Stimulated activated CD8-positive, alpha-beta memory T cell treated with anti-CD3 and anti-CD28 coated beads, Interleukin-7, amount 100 ng/mL, for 24 hours (primary cell): Measurements from ENCODE around the gene ATXN10.

Experiments used
- DNase-seq: peaks from one replicate; pipeline ENCODE4 v3.0.0-alpha.2; 2020; ENCODE audit warnings: low read depth

ATXN10 gene

GRCh38 chr22:45891471-45891995 lies 219.9 kb downstream of the ATXN10 start:
- no peak for DNase-seq

- no peak for DNase-seq
Measured at GRCh38 chr22:45891996-45892621, 220.5 kb downstream of the ATXN10 start.

GRCh38 chr22:45892681-45893461 lies 221.2 kb downstream of the ATXN10 start:
- no peak for DNase-seq

- DNase-seq, result no peak
Measured at GRCh38 chr22:45893516-45893915, 221.9 kb downstream of the ATXN10 start.
